Mammary epithelial cell (primary cell): ENCODE data around the gene P2RY13.

Experiments used
- EZH2 ChIP-seq: IDR thresholded peaks from 2 replicates; pipeline ENCODE4 v1.6.1; 2012; ENCODE audit warnings: low read length, inconsistent platforms, borderline replicate concordance
- TF ChIP-seq, protein P1 (sequence below), 2 donors: IDR thresholded peaks in 1 of 2; conservative IDR thresholded peaks in 1 of 2; 2 replicates each; pipeline ENCODE4 v1.5.1; 2011 to 2012; ENCODE audit warnings: inconsistent platforms in 2 of 2, low read length in 2 of 2, mild to moderate bottlenecking in 2 of 2, control low read depth in 1 of 2, low read depth in 1 of 2; ENCODE audit not compliant: insufficient read depth in 1 of 2; ENCODE audit errors: extremely low read depth in 1 of 2

DNA sequence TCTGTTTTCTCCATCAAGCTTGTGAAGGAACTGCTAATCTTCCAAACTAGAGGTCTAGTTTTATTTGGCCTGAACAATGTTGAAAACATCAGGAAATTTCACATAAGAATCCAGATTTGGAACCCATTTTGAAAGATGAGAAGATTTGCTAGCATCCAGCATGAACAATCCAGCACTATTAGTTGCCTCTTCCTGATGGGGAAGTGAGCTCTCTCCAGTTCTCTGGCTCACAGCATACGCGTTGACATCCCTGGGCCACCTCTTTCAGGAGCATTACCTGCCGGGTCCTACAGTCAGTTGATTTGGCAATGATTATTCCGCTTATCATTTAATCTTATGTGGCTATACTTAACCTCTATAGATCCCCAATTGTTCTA is 23.6 kb downstream of the P2RY13 start:
- no peak for TF ChIP-seq EZH2
- TF ChIP-seq, protein P1, sequence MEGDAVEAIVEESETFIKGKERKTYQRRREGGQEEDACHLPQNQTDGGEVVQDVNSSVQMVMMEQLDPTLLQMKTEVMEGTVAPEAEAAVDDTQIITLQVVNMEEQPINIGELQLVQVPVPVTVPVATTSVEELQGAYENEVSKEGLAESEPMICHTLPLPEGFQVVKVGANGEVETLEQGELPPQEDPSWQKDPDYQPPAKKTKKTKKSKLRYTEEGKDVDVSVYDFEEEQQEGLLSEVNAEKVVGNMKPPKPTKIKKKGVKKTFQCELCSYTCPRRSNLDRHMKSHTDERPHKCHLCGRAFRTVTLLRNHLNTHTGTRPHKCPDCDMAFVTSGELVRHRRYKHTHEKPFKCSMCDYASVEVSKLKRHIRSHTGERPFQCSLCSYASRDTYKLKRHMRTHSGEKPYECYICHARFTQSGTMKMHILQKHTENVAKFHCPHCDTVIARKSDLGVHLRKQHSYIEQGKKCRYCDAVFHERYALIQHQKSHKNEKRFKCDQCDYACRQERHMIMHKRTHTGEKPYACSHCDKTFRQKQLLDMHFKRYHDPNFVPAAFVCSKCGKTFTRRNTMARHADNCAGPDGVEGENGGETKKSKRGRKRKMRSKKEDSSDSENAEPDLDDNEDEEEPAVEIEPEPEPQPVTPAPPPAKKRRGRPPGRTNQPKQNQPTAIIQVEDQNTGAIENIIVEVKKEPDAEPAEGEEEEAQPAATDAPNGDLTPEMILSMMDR (conservative IDR thresholded peaks at IDR 0.05 in 1 of 2, IDR thresholded peaks at IDR 0.05 in 1 of 2; ENCODE audit: extremely low read depth in 1 of 2, insufficient read depth in 1 of 2, low read depth in 1 of 2, low read length in 2 of 2) = no peak
